COLO668 (cell line): ENCODE measurements around the gene SETBP1.

Experiments used
- DNase-seq: peaks from one replicate; lab custom pipeline; 2025; ENCODE audit not compliant: unreplicated experiment; lab: John Stamatoyannopoulos, UW

The SETBP1 gene

GRCh38 chr18:44679056-44679913, 1.4 kb upstream of the SETBP1 start:
- DNase-seq, result peak; percentile 92

- DNase-seq, result peak; percentile 85
Observed at GRCh38 chr18:44679914-44680272, 795 bp upstream of the SETBP1 start.

- DNase-seq, result peak; percentile 53
Observed at GRCh38 chr18:44681076-44681970, 635 bp downstream of the SETBP1 start.

GRCh38 chr18:44682201-44682870, 1.6 kb downstream of the SETBP1 start:
- peak; percentile 40 for DNase-seq

- DNase-seq, result peak; percentile 75
Observed at GRCh38 chr18:44682871-44683221, 2.2 kb downstream of the SETBP1 start.

GRCh38 chr18:44683556-44683955, 2.9 kb downstream of the SETBP1 start:
- DNase-seq, result no peak

- no peak for DNase-seq
Observed at GRCh38 chr18:44685296-44685695, 4.6 kb downstream of the SETBP1 start.

GRCh38 chr18:44686156-44686555, 5.5 kb downstream of the SETBP1 start:
- DNase-seq, result no peak

- DNase-seq, result no peak
Observed at GRCh38 chr18:44687421-44687820, 6.7 kb downstream of the SETBP1 start.

GRCh38 chr18:44689736-44690135, 9.0 kb downstream of the SETBP1 start:
- no peak for DNase-seq

GRCh38 chr18:44691148-44691925, 10.6 kb downstream of the SETBP1 start:
- peak; percentile 49 for DNase-seq

- peak; percentile 28 for DNase-seq
Observed at GRCh38 chr18:44693030-44693784, 12.5 kb downstream of the SETBP1 start.

GRCh38 chr18:44695503-44695902, 14.8 kb downstream of the SETBP1 start:
- no peak for DNase-seq

- DNase-seq, result no peak
Observed at GRCh38 chr18:44696892-44697291, 16.2 kb downstream of the SETBP1 start.

- no peak for DNase-seq
Observed at GRCh38 chr18:44697315-44697714, 16.6 kb downstream of the SETBP1 start.

- DNase-seq, result no peak
Observed at GRCh38 chr18:44698518-44698917, 17.8 kb downstream of the SETBP1 start.

- no peak for DNase-seq
Observed at GRCh38 chr18:44699572-44700261, 19.0 kb downstream of the SETBP1 start.

- DNase-seq, result no peak
Observed at GRCh38 chr18:44700652-44701051, 20.0 kb downstream of the SETBP1 start.

GRCh38 chr18:44701227-44701626, 20.5 kb downstream of the SETBP1 start:
- DNase-seq, result no peak
